ENCODE results near the gene YAF2. TPM values are rescaled to one million over a fixed set of nuclear protein-coding genes. Genes with fewer than 3 reads are reported as not detected.
"Not testable (repeated sequence)": the region's sequence is repeated elsewhere in the genome, so short reads cannot be mapped to it uniquely, and the experiment has no call there.

The YAF2 gene
- total and polyA plus RNA-seq, 2 donors, result 24.9 to 28.3 TPM

DNA sequence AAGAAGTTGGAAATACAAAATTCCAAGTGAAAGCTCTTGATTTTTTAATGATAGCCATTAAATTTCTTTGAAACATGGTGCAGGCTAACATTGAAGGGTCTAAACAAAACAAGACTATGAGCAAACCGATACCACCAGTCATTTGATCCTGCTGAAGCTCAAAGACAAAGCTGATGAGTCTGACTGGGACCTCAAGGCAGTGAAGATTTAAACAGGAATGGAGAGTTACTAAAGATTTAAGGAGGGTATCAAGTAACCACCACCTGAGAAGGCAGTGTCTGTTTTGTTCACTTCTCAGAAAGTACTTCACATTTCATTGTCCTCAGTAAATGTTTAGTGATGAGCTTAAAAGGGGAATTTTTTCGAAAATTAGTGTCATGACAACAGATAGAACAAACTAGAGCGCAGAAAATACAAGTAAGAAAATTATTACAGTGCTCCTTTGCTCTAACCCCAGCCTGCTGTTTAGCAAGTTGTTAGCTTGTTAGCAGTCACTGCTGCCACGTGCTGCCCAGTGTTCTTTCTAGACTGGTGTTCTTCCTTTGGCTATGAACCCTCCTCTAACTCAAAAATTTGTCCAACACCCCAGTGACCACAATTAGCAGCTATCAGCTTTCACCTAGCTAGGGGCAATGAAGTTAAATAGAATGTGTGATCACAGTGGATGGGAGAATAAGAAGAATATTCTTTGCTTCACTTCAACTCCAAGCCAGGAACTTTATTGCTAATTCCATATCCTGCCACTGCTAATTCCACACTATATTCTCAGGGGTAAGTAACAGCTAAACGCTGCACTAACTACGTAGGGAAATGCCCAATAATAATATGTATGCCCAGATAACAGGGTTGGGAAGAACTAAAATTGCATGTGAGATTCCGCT, 41.1 kb downstream of the YAF2 start:
- peaks cover 0 to 9% of the 10 kb centered on the region in 2 donors for H3K36me3 ChIP-seq (ENCODE audit: control insufficient read depth in 2 of 2, insufficient read depth in 2 of 2, low read length in 1 of 2)
- H3K27ac ChIP-seq (ENCODE audit: low read depth in 1 of 2, low read length in 1 of 2), result peak overlapping the region in 1 of 2 donors; percentile 14
- no peak overlapping the region for H3K4me3 ChIP-seq (ENCODE audit: low read length in 2 of 2)
- DNase-seq (ENCODE audit: low read depth in 6 of 9, low spot score in 9 of 9), result no peak
- 96% methylated on average over 7 of the region's 7 CpGs for WGBS
- no peaks in the 10 kb centered on the region for H3K27me3 ChIP-seq (ENCODE audit: control insufficient read depth in 2 of 2, insufficient read depth in 1 of 2, low read length in 1 of 2)
- no peaks in the 10 kb centered on the region for H3K4me1 ChIP-seq (ENCODE audit: control insufficient read depth in 2 of 2, insufficient read depth in 2 of 2, low read length in 2 of 2)
- no peaks in the 10 kb centered on the region for H3K9me3 ChIP-seq (ENCODE audit: control insufficient read depth in 2 of 2, insufficient read depth in 1 of 2, low read length in 1 of 2)

DNA sequence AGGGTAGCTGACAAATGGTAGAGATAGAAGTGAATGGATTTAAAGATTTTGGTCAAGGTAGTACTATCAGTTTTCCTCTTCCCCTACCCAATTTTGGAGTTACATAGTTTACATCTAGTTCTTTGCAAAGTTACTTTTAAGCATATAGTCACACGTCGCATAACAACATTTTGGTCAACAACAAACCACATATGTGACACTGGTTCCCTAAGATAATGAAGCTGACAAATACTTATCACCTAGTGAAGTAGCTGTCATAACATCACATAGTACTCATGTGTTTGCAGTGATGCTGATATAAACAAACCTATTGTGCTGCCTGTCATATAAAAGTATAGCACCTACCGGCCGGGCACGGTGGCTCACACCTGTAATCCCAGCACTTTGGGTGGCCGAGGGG, 45.4 kb downstream of the YAF2 start:
- WGBS, result 99% methylated on average over 6 of the region's 6 CpGs
- Histone ChIP-seq H3K4me1 (ENCODE audit: control insufficient read depth in 2 of 2, insufficient read depth in 2 of 2, low read length in 2 of 2) (no peaks in the 10 kb centered on the region), H3K4me3 (ENCODE audit: low read length in 2 of 2) (no peak overlapping the region), H3K9me3 (ENCODE audit: control insufficient read depth in 2 of 2, insufficient read depth in 1 of 2, low read length in 1 of 2) (no peaks in the 10 kb centered on the region), H3K27ac (ENCODE audit: low read depth in 1 of 2, low read length in 1 of 2) (no peak overlapping the region), H3K27me3 (ENCODE audit: control insufficient read depth in 2 of 2, insufficient read depth in 1 of 2, low read length in 1 of 2) (no peaks in the 10 kb centered on the region), H3K36me3 (ENCODE audit: control insufficient read depth in 2 of 2, insufficient read depth in 2 of 2, low read length in 1 of 2) (peaks cover 0 to 8% of the 10 kb centered on the region in 2 donors)
- no peak for DNase-seq (ENCODE audit: low read depth in 6 of 9, low spot score in 9 of 9)

DNA sequence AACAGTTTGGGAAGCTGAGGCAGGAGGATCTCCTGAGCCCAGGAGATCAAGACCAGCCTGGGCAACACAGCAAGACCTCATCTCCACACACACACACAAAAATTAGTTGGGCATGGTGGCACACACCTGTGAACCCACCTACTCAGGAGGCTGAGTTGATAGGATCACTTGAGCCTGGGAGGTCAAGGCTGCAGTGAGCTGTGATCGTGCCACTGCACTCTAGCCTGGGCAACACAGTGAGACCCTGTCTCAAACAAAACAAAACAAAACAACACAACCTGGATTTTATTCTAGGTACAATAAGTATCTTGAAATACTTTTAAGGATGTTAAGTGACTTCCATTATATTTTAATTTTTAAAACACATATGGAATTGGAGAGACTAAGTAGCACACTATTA, 45.8 kb downstream of the YAF2 start:
- 100% methylated on average over 1 of the region's 1 CpG for WGBS

DNA sequence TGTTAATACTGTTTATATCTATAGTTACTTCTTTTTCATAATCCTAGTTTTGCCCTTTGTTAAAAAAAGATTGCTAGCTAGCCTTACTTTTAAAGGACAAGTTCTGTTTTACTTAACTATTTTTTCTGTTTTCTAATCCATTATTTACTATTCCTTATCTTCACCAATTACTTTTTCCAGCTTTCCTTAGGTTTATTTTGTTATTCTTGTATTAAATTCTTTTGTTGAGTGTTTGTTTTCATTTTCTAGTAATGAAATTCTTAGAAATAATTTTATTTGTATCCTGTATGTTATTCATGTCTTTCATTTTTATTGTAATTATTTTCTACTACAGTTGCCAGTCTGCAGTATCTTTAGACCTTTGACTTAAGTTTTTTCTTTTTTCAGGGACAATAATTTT, 47.7 kb downstream of the YAF2 start:
- Histone ChIP-seq H3K27ac (ENCODE audit: low read depth in 1 of 2, low read length in 1 of 2) (no peak overlapping the region), H3K27me3 (ENCODE audit: control insufficient read depth in 2 of 2, insufficient read depth in 1 of 2, low read length in 1 of 2) (no peaks in the 10 kb centered on the region), H3K4me3 (ENCODE audit: low read length in 2 of 2) (no peak overlapping the region), H3K4me1 (ENCODE audit: control insufficient read depth in 2 of 2, insufficient read depth in 2 of 2, low read length in 2 of 2) (no peaks in the 10 kb centered on the region), H3K9me3 (ENCODE audit: control insufficient read depth in 2 of 2, insufficient read depth in 1 of 2, low read length in 1 of 2) (no peaks in the 10 kb centered on the region), H3K36me3 (ENCODE audit: control insufficient read depth in 2 of 2, insufficient read depth in 2 of 2, low read length in 1 of 2) (peaks cover 0 to 3% of the 10 kb centered on the region in 2 donors)
- no peak for DNase-seq (ENCODE audit: low read depth in 6 of 9, low spot score in 9 of 9)

More for the DNA sequence above, 45.8 kb downstream of the YAF2 start:
- no peaks in the 10 kb centered on the region for H3K27me3 ChIP-seq (ENCODE audit: control insufficient read depth in 2 of 2, insufficient read depth in 1 of 2, low read length in 1 of 2)
- no peak for DNase-seq (ENCODE audit: low read depth in 6 of 9, low spot score in 9 of 9)
- H3K4me3 ChIP-seq (ENCODE audit: low read length in 2 of 2), result no peak overlapping the region
- no peaks in the 10 kb centered on the region for H3K9me3 ChIP-seq (ENCODE audit: control insufficient read depth in 2 of 2, insufficient read depth in 1 of 2, low read length in 1 of 2)
- no peaks in the 10 kb centered on the region for H3K4me1 ChIP-seq (ENCODE audit: control insufficient read depth in 2 of 2, insufficient read depth in 2 of 2, low read length in 2 of 2)
- H3K36me3 ChIP-seq (ENCODE audit: control insufficient read depth in 2 of 2, insufficient read depth in 2 of 2, low read length in 1 of 2), result peaks cover 0 to 7% of the 10 kb centered on the region in 2 donors
- no peak overlapping the region for H3K27ac ChIP-seq (ENCODE audit: low read depth in 1 of 2, low read length in 1 of 2)

DNA sequence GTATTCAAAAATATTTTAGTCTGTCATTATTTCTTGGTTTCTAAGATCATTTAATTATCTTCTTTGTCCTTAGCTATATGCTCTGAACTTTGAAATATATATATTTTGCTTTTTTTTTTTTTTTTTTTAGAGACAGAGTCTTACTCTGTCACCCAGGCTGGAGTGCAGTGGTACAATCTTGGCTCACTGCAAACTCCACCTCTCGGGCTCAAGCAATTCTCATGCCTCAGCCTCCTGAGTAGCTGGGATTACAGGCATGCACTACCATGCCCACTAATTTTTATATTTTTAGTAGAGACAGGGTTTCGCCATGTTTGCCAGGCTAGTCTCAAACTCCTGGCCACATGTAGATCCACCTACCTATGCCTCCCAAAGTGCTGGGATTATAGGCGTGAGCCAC, 49.8 kb downstream of the YAF2 start:
- not testable (repeated sequence) for H3K27ac ChIP-seq (ENCODE audit: low read depth in 1 of 2, low read length in 1 of 2); H3K4me1 ChIP-seq (ENCODE audit: control insufficient read depth in 2 of 2, insufficient read depth in 2 of 2, low read length in 2 of 2); DNase-seq (ENCODE audit: low read depth in 6 of 9, low spot score in 9 of 9); H3K4me3 ChIP-seq (ENCODE audit: low read length in 2 of 2); H3K9me3 ChIP-seq (ENCODE audit: control insufficient read depth in 2 of 2, insufficient read depth in 1 of 2, low read length in 1 of 2); H3K27me3 ChIP-seq (ENCODE audit: control insufficient read depth in 2 of 2, insufficient read depth in 1 of 2, low read length in 1 of 2)
- WGBS, result over 99% methylated on average over 3 of the region's 3 CpGs
- peaks cover 3 to 14% of the 10 kb centered on the region in 2 donors for H3K36me3 ChIP-seq (ENCODE audit: control insufficient read depth in 2 of 2, insufficient read depth in 2 of 2, low read length in 1 of 2)

DNA sequence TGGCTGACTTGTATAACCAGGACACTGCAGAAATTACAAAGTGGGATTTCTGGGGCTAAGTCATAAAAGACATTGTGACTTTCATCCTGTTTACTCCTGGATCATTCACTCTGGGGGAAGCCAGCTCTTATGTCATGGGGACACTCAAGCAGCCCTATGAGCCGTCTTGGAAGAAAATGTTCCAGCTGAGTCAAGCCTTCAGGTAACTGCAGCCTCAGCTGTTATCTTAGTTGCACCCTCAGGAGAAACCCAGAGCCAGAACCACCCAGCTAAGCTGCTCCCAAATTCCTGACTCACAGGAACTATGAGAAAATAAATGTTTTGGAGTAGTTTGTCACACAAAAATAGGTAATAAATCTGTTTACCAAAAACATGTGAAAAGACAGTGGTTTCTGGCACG, 50.2 kb downstream of the YAF2 start:
- no peaks in the 10 kb centered on the region for H3K27me3 ChIP-seq (ENCODE audit: control insufficient read depth in 2 of 2, insufficient read depth in 1 of 2, low read length in 1 of 2)
- H3K27ac ChIP-seq (ENCODE audit: low read depth in 1 of 2, low read length in 1 of 2), result no peak overlapping the region
- peaks cover 3 to 14% of the 10 kb centered on the region in 2 donors for H3K36me3 ChIP-seq (ENCODE audit: control insufficient read depth in 2 of 2, insufficient read depth in 2 of 2, low read length in 1 of 2)
- H3K9me3 ChIP-seq (ENCODE audit: control insufficient read depth in 2 of 2, insufficient read depth in 1 of 2, low read length in 1 of 2), result no peaks in the 10 kb centered on the region
- 96% methylated on average over 2 of the region's 2 CpGs for WGBS
- H3K4me1 ChIP-seq (ENCODE audit: control insufficient read depth in 2 of 2, insufficient read depth in 2 of 2, low read length in 2 of 2), result no peaks in the 10 kb centered on the region
- no peak for DNase-seq (ENCODE audit: low read depth in 6 of 9, low spot score in 9 of 9)
- no peak overlapping the region for H3K4me3 ChIP-seq (ENCODE audit: low read length in 2 of 2)

DNA sequence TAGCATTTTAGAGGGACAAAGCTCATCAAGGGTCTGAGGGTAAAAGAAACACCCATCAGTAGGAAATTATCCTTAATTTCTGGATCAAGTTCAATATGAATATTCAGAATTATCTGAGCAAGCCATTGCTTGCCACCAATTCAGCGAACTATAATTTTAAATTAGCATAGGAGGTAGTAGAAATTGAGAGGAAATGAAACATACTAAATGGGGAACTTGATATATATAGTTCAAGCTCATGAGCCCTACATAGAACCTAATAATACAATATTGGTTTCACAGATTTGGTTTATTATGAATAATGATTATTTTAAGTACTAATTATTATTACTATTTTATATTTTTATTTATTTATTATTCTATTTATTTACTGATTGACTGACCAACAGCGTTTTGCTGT, 51.3 kb downstream of the YAF2 start:
- WGBS, result 93% methylated on average over 2 of the region's 2 CpGs
- no peak overlapping the region for H3K4me3 ChIP-seq (ENCODE audit: low read length in 2 of 2)
- no peaks in the 10 kb centered on the region for H3K4me1 ChIP-seq (ENCODE audit: control insufficient read depth in 2 of 2, insufficient read depth in 2 of 2, low read length in 2 of 2)
- no peak for DNase-seq (ENCODE audit: low read depth in 6 of 9, low spot score in 9 of 9)
- H3K27me3 ChIP-seq (ENCODE audit: control insufficient read depth in 2 of 2, insufficient read depth in 1 of 2, low read length in 1 of 2), result no peaks in the 10 kb centered on the region
- H3K36me3 ChIP-seq (ENCODE audit: control insufficient read depth in 2 of 2, insufficient read depth in 2 of 2, low read length in 1 of 2), result peaks cover 3 to 14% of the 10 kb centered on the region in 2 donors
- no peaks in the 10 kb centered on the region for H3K9me3 ChIP-seq (ENCODE audit: control insufficient read depth in 2 of 2, insufficient read depth in 1 of 2, low read length in 1 of 2)
- H3K27ac ChIP-seq (ENCODE audit: low read depth in 1 of 2, low read length in 1 of 2), result no peak overlapping the region

DNA sequence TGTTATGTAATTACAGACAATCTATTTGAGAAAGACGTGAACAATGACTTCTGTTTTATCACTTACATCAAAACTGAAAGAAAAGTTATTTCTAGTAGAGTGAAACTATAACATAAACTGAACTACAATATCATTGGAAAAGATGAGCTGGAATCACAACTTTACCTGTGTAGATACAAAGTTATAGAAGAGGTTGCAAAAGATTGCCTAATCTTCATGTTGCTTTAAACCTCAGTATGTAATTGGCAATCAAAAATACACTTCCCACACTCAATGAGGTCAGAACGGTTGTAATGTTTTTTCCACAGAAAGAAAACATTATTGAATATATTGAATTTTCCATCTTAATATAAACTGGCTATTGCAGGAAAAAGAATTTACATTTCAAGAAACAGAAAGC, 55.7 kb downstream of the YAF2 start:
- peaks cover 5 to 21% of the 10 kb centered on the region in 2 donors for H3K36me3 ChIP-seq (ENCODE audit: control insufficient read depth in 2 of 2, insufficient read depth in 2 of 2, low read length in 1 of 2)
- no peak overlapping the region for H3K27ac ChIP-seq (ENCODE audit: low read depth in 1 of 2, low read length in 1 of 2)
- no peak for DNase-seq (ENCODE audit: low read depth in 6 of 9, low spot score in 9 of 9)
- 95% methylated on average over 2 of the region's 2 CpGs for WGBS
- no peaks in the 10 kb centered on the region for H3K27me3 ChIP-seq (ENCODE audit: control insufficient read depth in 2 of 2, insufficient read depth in 1 of 2, low read length in 1 of 2)
- H3K4me1 ChIP-seq (ENCODE audit: control insufficient read depth in 2 of 2, insufficient read depth in 2 of 2, low read length in 2 of 2), result no peaks in the 10 kb centered on the region
- no peak overlapping the region for H3K4me3 ChIP-seq (ENCODE audit: low read length in 2 of 2)
- no peaks in the 10 kb centered on the region for H3K9me3 ChIP-seq (ENCODE audit: control insufficient read depth in 2 of 2, insufficient read depth in 1 of 2, low read length in 1 of 2)

DNA sequence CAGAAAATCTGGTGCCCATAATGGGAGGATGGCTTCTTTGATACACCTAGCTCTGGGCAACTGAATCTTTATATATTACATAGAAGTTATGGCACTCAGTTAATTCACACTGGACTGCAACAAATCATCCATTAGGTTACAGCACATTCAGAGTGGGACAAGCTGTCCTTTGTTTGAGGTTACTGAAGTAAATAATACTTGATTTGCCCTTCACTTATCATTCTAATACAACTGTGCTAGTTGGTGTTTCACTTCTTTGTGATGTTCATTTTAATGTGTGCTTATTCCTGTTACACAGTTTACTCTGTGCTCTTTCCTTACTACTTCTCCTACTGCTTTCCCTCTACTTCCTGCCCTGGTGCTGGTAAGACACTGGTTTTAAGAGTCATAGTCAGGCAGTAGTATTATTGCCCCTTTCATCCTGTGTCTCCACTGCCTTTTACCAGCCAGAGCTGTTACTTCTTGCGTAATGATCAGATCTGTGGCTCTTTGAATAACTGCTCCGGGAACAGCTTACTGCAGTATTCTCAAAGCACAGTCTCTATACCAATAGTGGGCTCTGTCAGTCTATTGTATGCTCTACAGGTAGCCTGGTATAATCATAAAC, 57.0 kb downstream of the YAF2 start:
- Histone ChIP-seq H3K36me3 (ENCODE audit: control insufficient read depth in 2 of 2, insufficient read depth in 2 of 2, low read length in 1 of 2) (peaks cover 12 to 22% of the 10 kb centered on the region in 2 donors), H3K27me3 (ENCODE audit: control insufficient read depth in 2 of 2, insufficient read depth in 1 of 2, low read length in 1 of 2) (no peaks in the 10 kb centered on the region), H3K4me1 (ENCODE audit: control insufficient read depth in 2 of 2, insufficient read depth in 2 of 2, low read length in 2 of 2) (no peaks in the 10 kb centered on the region), H3K9me3 (ENCODE audit: control insufficient read depth in 2 of 2, insufficient read depth in 1 of 2, low read length in 1 of 2) (no peaks in the 10 kb centered on the region), H3K27ac (ENCODE audit: low read depth in 1 of 2, low read length in 1 of 2) (no peak overlapping the region), H3K4me3 (ENCODE audit: low read length in 2 of 2) (no peak overlapping the region)
- WGBS, result 97% methylated on average over 2 of the region's 2 CpGs
- no peak for DNase-seq (ENCODE audit: low read depth in 6 of 9, low spot score in 9 of 9)
